SHP77 treated with DMSO at 0.1 percent for 48 hours (cell line): ENCODE results near the gene KRT81.
"Not testable (repeated sequence)": the region's sequence is repeated elsewhere in the genome, so short reads cannot be mapped to it uniquely, and the experiment has no call there.

Source experiments
- DNase-seq: peaks from one replicate; lab custom pipeline; 2025; lab: John Stamatoyannopoulos, UW

KRT81 gene

DNA sequence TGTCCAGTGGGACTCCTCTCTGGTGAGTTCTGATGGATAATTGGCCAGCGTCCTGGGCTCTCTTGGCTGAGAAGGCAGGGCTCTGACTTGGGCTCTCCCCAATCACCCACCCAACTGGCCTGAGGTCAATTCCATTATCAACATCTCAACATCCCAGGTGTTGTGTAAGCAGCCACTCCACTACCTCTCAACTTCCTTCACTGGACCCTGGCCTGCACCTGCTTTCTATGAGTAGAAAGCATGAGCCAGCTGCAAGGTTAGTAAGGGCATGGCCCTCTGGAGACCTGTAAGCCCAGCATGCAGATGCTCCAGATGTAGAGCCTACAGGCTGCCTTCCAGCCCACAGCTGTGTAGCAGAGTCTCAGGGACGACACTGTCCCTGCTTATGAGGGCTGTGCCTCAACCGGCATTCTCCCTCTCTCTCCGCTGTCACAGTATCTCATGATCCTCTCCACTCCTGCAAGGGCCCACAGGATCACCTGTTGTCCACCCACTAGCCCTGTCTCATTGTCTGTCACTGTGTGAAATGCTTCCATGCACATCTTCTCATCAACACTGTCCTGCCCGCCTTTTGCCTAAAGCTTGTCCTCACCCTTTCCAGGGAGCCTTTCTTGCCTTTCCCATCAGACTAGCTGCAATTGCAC, 5.4 kb upstream of the KRT81 start:
- no peak for DNase-seq

- DNase-seq = no peak
Measured at GRCh38 chr12:52295663-52296062, 4.3 kb upstream of the KRT81 start.

DNA sequence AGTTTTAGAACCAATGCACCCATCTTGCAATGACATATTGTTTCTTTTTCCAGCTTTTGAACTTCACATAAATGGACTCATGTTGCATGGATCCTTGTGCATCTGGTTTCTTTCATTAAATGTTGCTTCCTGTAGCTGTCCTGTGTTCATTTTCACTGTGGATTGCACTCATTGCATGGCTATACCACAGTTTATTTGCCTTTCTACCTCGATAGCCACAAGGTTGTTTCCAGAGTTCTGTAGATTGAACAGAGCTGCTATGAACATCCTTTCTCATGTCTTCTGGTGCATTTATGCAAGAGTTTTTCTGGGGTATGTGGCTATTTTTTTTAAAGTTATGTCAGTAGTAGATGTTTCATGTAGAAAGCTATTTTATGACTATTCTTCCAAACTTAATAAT, 3.5 kb upstream of the KRT81 start:
- no peak for DNase-seq

GRCh38 chr12:52293926-52294325, 2.6 kb upstream of the KRT81 start:
- DNase-seq = no peak

DNA sequence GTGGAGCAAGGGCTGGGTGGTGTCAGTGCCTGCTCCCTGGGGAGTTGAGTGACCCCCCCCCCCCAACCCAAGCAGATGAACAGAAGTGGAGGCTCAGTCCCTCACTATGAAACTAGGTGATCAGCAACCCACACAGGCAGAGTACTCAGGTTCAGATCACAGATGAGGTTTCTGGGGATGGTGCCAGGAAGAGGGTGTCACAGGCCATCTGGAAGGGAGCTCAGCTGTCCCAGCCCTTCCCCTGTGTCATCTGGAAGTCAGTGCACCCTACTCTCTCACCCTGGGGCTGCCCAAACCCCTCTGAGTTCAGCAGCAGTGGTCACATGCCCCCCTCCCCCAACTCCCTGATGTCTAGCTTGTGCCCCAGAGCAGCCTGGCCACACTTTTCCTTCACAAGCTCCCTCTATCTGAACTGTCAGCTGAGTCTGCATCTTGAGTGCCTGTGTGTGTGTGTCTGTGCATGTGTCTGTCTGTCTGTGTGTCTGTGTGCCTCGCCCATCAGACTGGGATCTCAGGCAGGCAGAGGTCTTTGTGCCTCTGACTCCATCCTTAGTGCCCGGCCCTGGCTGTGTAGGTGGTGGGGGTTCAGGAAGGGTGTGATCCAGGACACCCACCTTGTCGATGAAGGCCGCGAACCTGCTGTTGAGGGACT, 725 bp downstream of the KRT81 start:
- not testable (repeated sequence) for DNase-seq

DNA sequence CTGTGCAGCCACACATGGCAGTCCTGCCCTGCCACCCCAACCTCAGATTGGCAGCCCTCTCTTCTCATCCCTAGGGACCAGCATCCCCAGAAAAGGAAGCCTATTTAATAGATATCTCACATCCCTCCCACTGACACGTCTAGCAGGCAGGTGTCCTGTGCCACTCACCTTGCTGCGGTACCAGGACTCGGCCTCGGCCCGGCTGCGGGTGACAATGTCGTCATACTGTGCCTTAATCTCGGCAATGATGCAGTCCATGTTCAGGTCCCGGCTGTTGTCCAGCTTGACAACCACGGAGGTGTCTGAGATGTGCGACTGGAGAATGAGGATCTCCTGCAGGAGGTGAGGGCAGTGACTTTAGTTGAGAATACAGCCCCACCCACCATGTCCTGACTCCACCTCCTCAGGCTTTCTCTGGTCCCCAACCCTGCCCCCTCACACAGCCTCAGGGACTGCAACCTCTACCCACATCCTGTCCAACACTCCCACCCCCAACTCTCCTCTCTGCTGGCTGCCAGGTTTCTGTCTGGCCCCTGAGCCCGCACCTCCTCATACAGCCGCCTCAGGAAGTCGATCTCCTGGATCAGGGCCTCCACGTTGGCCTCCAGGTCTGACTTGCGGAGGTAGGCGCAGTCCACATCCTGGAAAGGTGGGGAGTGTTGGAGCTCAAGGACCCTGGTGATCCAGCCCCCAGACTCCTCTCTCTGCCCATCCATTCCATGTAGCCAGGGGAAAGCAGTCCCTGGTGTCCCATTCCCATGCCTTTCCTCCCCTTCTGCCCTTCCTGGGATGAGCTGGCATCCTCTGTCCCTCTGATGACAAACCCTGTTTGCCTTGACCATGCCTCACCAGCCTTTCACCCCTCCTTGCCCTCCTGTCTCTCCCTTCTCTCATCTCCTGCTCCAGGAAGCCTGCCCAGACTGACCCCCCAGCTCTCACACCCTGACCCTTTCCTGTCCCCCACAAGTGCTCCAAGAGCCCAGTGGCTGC, 3.2 kb downstream of the KRT81 start:
- DNase-seq = not testable (repeated sequence)

GRCh38 chr12:52286857-52287785, 4.2 kb downstream of the KRT81 start:
- not testable (repeated sequence) for DNase-seq

DNA sequence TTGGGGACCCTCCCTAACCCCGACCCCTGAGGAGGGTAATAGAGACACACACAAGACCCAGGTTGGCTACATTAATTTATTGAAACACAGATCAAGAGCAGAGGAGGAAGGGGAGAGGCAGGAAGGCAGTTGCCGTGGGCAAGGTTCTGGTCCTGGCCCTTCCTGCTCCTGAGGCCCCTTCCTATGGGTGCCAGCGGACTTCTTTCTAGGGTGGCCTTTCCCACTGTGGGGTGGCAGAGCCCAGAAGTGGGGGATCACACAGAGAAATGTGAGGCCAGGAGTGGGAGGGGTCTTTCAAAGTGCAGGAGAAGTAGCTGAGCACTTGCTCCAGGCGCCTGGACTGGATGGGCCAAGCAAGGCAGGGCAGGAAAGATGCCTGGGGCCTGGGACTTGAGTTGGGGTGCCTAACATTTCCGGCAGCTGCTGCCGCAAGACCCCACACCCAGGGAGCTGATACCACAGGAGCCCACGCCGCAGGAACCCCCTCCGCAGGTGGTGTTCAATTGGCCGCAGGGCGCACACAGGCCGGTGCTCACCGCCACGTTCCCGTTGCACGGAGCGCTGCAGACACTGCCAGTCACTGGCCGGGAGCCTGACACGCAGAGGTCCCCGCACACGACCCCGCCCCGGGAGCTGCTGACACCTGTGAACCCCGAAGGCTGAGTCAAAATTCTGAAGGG, 5.3 kb downstream of the KRT81 start:
- no peak for DNase-seq

- DNase-seq = no peak
Measured at GRCh38 chr12:52285172-52285745, 6.1 kb downstream of the KRT81 start.

- DNase-seq = no peak
Measured at GRCh38 chr12:52284562-52285171, 6.7 kb downstream of the KRT81 start.

GRCh38 chr12:52280796-52281560, 10.4 kb downstream of the KRT81 start:
- no peak for DNase-seq

- no peak for DNase-seq
Measured at GRCh38 chr12:52280319-52280795, 11.0 kb downstream of the KRT81 start.

DNA sequence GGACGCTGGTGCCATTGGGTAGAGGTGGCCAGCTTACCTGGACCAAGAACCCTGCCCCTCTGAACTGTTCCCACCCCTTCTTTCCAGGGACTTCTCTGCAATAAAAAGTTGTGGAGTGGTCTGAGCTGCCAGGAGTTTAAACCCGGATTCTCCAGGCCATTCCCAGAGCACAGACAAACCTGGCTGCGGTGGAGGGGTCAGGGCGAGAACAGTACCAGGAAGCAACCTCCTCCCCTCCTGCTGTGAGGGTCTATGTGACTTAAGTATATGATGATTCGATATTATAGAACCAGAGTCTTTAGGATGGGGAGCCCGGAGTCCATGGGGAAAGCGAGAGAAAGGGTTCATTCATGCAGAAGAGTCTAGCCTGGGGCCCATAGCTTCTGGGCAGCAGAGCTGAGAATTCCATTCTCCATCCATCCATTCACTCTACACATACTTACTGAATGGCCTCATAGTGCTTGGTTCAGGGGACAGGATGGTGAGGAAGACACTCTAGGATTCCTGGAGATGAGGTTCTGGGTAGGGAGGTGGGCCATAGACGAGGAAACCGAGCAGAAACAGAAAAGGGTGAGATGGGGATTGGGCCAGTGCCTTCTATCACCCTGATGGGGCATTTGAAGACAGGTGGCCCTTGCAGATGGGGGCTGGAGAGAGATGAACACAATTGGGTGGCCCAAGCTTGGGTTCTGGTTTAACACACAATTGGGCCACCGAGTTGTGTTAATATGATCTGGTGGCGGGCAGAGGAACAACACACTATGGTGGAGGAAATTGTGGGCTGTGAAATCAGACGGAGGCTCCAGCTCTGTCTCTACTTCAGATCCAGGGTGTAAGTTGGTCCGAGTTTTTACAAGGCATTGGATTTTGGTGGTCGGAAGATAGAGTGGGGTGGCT, 11.7 kb downstream of the KRT81 start:
- DNase-seq = no peak

DNA sequence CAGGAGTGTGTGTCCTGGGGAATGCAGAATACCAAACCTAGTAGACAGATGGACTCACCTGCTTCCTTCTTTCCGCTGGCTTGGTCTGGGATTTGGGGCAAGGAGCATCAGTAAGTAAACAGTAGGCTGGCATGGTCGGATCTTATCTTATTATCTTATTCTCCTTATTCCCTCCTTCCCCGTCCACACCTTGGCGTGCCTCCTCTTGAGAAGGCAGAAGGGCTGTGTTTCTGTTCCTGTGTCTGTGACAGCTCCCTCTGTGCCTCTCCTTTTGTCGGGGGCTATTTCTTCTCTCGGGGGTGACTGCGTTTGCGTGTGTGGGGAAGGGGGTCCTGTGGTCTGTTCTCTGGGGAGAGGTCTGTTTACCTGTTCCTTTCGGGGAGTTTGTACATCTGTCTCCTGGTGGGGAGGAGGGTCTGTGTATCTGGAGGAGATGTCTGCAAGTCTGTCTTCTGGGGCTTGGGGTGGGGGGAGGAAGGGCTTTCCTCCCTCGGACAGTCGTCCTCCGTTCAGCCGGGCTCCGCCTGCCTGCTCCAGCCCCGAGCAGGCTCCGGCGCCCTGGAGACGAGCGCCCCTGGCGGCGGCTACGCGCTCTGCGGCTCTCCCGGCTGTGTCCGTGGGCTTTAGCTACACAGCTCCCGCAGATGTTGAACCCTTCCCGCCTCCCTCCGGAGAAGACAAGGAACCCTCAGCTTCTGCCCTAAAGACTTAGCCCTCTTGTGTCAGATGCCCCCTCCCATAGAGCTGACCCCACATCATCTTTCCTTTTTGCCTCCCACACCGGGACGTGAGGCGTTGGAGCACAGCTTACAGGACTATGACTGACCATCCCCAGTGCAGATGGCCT, 12.5 kb downstream of the KRT81 start:
- peak; percentile 58 for DNase-seq

DNA sequence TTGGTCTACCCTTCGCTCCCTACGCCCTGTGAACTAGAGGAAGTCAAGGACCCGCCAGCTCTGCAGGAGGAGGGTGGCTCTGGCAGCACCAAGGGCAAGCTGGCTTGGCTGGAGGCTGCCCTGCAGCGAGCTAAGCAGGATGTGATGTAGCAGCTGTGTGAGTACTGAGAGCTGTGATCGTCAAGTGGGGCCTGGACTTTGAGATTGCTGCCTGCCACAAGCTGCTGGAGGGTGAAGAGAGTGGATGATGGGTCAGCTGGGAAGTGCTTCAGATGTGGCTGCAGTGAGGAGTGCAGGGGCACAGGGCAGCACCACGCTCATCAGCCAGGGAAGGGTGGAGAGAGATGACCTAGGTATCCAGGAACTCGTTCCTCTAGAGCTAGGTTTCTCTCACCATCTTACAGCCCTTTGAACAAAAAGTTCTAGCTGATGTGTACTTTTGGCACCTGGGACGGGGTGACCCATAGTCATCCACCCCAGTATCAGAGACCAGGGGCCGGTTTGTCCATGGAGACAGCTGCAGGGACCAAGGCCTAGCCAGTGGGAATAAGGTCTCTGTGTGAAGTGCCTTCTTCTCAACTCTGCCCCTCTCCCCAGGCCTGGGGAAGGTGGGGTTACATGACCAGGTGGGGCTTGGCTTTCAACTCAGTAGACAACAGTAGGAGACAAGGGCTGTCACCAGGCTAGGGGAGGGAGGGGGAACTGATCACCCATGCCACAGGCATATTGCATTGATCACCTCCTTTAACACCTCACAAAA, 13.7 kb downstream of the KRT81 start:
- peak; percentile 47 for DNase-seq

DNA sequence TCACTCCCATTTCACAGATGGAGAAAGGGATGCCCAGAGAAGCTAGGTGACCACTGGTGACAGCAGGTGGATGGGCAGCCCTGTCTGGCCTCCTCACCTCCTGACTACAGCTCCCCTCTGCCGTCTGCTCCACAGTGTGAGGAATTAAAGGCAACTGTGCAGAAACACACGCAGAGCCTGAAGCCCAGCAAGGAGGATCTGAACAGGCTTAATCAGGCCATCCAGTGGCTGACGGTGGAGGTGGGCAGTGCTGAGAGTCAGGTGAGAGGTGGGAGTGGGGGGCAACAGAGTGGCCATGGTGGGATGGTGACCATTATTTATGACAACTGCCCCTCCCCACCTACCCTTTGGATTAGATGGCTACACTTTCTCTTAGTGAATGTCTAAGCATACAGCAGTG, 15.6 kb downstream of the KRT81 start:
- no peak for DNase-seq
